ENCODE measurements around the gene RNF224.
A peak's percentile ranks its signal among the peaks of the same experiment; 100 is the strongest.
"Not testable (repeated sequence)": the region's sequence is repeated elsewhere in the genome, so short reads cannot be mapped to it uniquely, and the experiment has no call there.

Gene RNF224

GRCh38 chr9:137254624-137255447 is 27.5 kb downstream of the RNF224 start, which contains the start of gene NELFB:
TSS of gene NELFB (plus strand) at chr9:137255327.
- peak; percentile 89 for DNase-seq

GRCh38 chr9:137255448-137256114 is 28.3 kb downstream of the RNF224 start:
- no peak for DNase-seq

GRCh38 chr9:137256362-137256761 is 29.1 kb downstream of the RNF224 start:
- DNase-seq, result no peak

GRCh38 chr9:137256856-137257255 is 29.6 kb downstream of the RNF224 start:
- no peak for DNase-seq

GRCh38 chr9:137262173-137262908 is 35.0 kb downstream of the RNF224 start:
- DNase-seq, result not testable (repeated sequence)

- DNase-seq, result no peak
Measured at GRCh38 chr9:137262909-137263285, 35.6 kb downstream of the RNF224 start.

- no peak for DNase-seq
Measured at GRCh38 chr9:137263506-137263905, 36.2 kb downstream of the RNF224 start.

- DNase-seq, result no peak
Measured at GRCh38 chr9:137264067-137264466, 36.8 kb downstream of the RNF224 start.

GRCh38 chr9:137265496-137266161 is 38.3 kb downstream of the RNF224 start:
- no peak for DNase-seq

GRCh38 chr9:137266162-137266527 is 38.8 kb downstream of the RNF224 start:
- DNase-seq, result no peak

GRCh38 chr9:137266585-137267453 is 39.5 kb downstream of the RNF224 start:
- no peak for DNase-seq

- DNase-seq, result no peak
Measured at GRCh38 chr9:137267933-137268355, 40.6 kb downstream of the RNF224 start.

GRCh38 chr9:137268538-137269201 is 41.4 kb downstream of the RNF224 start:
- no peak for DNase-seq

- DNase-seq, result no peak
Measured at GRCh38 chr9:137269231-137269772, 42.0 kb downstream of the RNF224 start.

- DNase-seq, result no peak
Measured at GRCh38 chr9:137270929-137271695, 43.8 kb downstream of the RNF224 start.

GRCh38 chr9:137271696-137272076 is 44.4 kb downstream of the RNF224 start:
- no peak for DNase-seq

- no peak for DNase-seq
Measured at GRCh38 chr9:137272241-137273094, 45.2 kb downstream of the RNF224 start.

- DNase-seq, result no peak
Measured at GRCh38 chr9:137273095-137273490, 45.8 kb downstream of the RNF224 start.

- no peak for DNase-seq
Measured at GRCh38 chr9:137273611-137274320, 46.5 kb downstream of the RNF224 start.

Measured in midbrain (tissue), 1 donor.